Measurements from ENCODE around the gene DOCK2. TPM values are rescaled to one million over a fixed set of nuclear protein-coding genes. Genes with fewer than 3 reads are reported as not detected.

The DOCK2 gene
- polyA plus RNA-seq, 1 donor (not counting 4 experiments of a cell fraction or from before 2014, with no cell fraction given), result 0.21 TPM

DNA sequence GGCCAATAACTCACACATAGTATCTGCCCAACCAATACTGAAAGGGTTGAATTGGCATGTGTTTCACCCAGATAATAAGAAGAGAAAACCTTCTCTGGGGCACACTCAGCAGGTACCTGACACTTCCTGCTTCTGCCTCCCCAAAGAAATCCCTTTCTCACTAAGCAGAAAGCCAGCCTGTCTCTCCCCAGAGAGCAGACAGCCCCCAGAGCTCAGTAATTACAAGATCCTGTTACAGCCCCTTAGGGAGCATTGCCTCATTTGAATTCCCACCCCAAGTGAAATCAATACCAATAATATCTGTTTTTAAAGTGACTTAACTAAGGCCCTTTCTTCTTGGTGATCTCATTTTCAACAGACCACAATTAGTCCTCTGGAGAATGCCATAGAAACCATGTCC lies 430.1 kb downstream of the DOCK2 start:
- FAIRE-seq (no peak), DNase-seq (ENCODE audit: low read depth, low spot score) (no peak)
- dilution Hi-C loops (cut with MboI; ENCODE audit: extremely low pct_ligation_motif_present, low sequenced_read_pairs), result no loop called here
- Histone ChIP-seq H3K4me1 (ENCODE audit: control insufficient read depth, extremely low read depth, insufficient read depth, low read length) (no peaks in the 10 kb centered on the region), H3K36me3 (ENCODE audit: control insufficient read depth in 2 of 2, extremely low read depth in 1 of 2, insufficient read depth in 2 of 2, low read length in 2 of 2) (no peaks in the 10 kb centered on the region), H3K9me3 (ENCODE audit: control insufficient read depth, low read depth, low read length) (no peaks in the 10 kb centered on the region), H3K79me2 (ENCODE audit: control insufficient read depth, insufficient read depth, low read length) (no peaks in the 10 kb centered on the region), H3K27me3 (ENCODE audit: control insufficient read depth, extremely low read depth, insufficient read depth, low read length) (no peaks in the 10 kb centered on the region), H3K9ac (ENCODE audit: control insufficient read depth, extremely low read depth, insufficient read depth, low read length) (no peak overlapping the region), H4K20me1 (ENCODE audit: control insufficient read depth, extremely low read depth, insufficient read depth, low read length) (no peaks in the 10 kb centered on the region), H3K27ac (ENCODE audit: control insufficient read depth, insufficient read depth, low read length) (no peak overlapping the region), H3K9me1 (ENCODE audit: control insufficient read depth, extremely low read depth, insufficient read depth, low read length) (no peaks in the 10 kb centered on the region), H2AFZ (ENCODE audit: control insufficient read depth, low read length) (no peak overlapping the region), H3K4me2 (ENCODE audit: control insufficient read depth, extremely low read depth, insufficient read depth, low read depth, low read length) (no peak overlapping the region), H3K4me3 (ENCODE audit: control insufficient read depth in 2 of 3, extremely low read depth in 1 of 3, insufficient read depth in 2 of 3, low read depth in 1 of 3, low read length in 3 of 3) (no peak overlapping the region)
- TF ChIP-seq, protein P1, sequence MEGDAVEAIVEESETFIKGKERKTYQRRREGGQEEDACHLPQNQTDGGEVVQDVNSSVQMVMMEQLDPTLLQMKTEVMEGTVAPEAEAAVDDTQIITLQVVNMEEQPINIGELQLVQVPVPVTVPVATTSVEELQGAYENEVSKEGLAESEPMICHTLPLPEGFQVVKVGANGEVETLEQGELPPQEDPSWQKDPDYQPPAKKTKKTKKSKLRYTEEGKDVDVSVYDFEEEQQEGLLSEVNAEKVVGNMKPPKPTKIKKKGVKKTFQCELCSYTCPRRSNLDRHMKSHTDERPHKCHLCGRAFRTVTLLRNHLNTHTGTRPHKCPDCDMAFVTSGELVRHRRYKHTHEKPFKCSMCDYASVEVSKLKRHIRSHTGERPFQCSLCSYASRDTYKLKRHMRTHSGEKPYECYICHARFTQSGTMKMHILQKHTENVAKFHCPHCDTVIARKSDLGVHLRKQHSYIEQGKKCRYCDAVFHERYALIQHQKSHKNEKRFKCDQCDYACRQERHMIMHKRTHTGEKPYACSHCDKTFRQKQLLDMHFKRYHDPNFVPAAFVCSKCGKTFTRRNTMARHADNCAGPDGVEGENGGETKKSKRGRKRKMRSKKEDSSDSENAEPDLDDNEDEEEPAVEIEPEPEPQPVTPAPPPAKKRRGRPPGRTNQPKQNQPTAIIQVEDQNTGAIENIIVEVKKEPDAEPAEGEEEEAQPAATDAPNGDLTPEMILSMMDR (optimal IDR thresholded peaks at IDR 0.05 in 1 of 3, IDR thresholded peaks at IDR 0.05 in 1 of 3, conservative IDR thresholded peaks at IDR 0.05 in 1 of 3; ENCODE audit: extremely low read depth in 1 of 3, insufficient read depth in 2 of 3, low read length in 3 of 3), result no peak
- no peak for TF ChIP-seq EZH2 (IDR thresholded peaks at IDR 0.05; ENCODE audit: low read length)

DNA sequence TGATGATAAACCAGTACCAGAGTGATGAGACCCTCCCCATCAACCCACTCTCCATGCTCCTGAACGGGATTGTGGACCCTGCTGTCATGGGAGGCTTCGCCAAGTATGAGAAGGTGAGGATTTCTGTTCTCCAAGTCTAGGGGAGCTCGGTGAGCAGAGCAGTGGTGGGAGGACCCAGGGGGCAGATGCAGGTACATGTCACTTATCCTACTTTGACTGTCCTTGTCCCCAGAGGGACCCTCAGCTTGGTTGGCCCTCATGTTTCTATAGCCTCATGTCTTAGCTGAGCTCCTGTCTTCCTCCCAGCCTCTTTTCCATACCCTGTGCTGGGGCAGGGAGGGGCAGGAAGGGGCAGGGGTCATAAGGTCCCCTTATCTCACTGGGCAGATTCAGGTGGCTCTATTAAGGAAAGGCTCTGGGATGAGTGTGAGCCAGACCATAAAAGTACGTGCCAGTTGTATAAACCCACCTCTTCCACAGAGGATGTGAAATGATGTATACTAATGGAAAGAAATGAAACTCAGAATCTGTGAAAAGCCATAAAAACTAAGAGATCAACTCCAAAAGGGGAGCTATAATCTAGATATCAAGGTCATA lies 430.6 kb downstream of the DOCK2 start:
- FAIRE-seq (no peak), DNase-seq (ENCODE audit: low read depth, low spot score) (no peak)
- H3K27me3 ChIP-seq (ENCODE audit: control insufficient read depth, extremely low read depth, insufficient read depth, low read length), result no peaks in the 10 kb centered on the region
- H4K20me1 ChIP-seq (ENCODE audit: control insufficient read depth, extremely low read depth, insufficient read depth, low read length), result no peaks in the 10 kb centered on the region
- H3K4me2 ChIP-seq (ENCODE audit: control insufficient read depth, extremely low read depth, insufficient read depth, low read depth, low read length), result no peak overlapping the region
- H3K9me1 ChIP-seq (ENCODE audit: control insufficient read depth, extremely low read depth, insufficient read depth, low read length), result no peaks in the 10 kb centered on the region
- TF ChIP-seq, protein P1 (optimal IDR thresholded peaks at IDR 0.05 in 1 of 3, IDR thresholded peaks at IDR 0.05 in 1 of 3, conservative IDR thresholded peaks at IDR 0.05 in 1 of 3; ENCODE audit: extremely low read depth in 1 of 3, insufficient read depth in 2 of 3, low read length in 3 of 3), result no peak
- TF ChIP-seq EZH2 (IDR thresholded peaks at IDR 0.05; ENCODE audit: low read length), result no peak
- H3K4me3 ChIP-seq (ENCODE audit: control insufficient read depth in 2 of 3, extremely low read depth in 1 of 3, insufficient read depth in 2 of 3, low read depth in 1 of 3, low read length in 3 of 3), result no peak overlapping the region
- no peaks in the 10 kb centered on the region for H3K36me3 ChIP-seq (ENCODE audit: control insufficient read depth in 2 of 2, extremely low read depth in 1 of 2, insufficient read depth in 2 of 2, low read length in 2 of 2)
- H3K27ac ChIP-seq (ENCODE audit: control insufficient read depth, insufficient read depth, low read length), result no peak overlapping the region
- dilution Hi-C loops (cut with MboI; ENCODE audit: extremely low pct_ligation_motif_present, low sequenced_read_pairs), result no loop called here
- no peaks in the 10 kb centered on the region for H3K79me2 ChIP-seq (ENCODE audit: control insufficient read depth, insufficient read depth, low read length)
- no peaks in the 10 kb centered on the region for H3K9me3 ChIP-seq (ENCODE audit: control insufficient read depth, low read depth, low read length)
- H2AFZ ChIP-seq (ENCODE audit: control insufficient read depth, low read length), result no peak overlapping the region
- no peaks in the 10 kb centered on the region for H3K4me1 ChIP-seq (ENCODE audit: control insufficient read depth, extremely low read depth, insufficient read depth, low read length)
- H3K9ac ChIP-seq (ENCODE audit: control insufficient read depth, extremely low read depth, insufficient read depth, low read length), result no peak overlapping the region

Measured in keratinocyte (primary cell).